Jurkat, Clone E6-1 (cell line): ENCODE data around the gene HYAL2.
"Not testable (repeated sequence)": the region's sequence is repeated elsewhere in the genome, so short reads cannot be mapped to it uniquely, and the experiment has no call there.

ENCODE experiments used
- DNase-seq: peaks from one replicate; pipeline ENCODE4 v3.0.0-alpha.2; 2011; ENCODE audit warnings: low read depth, low spot score
- H3K4me3 ChIP-seq: 2 replicates; pipeline ENCODE4 v1.5.1; 2011; ENCODE audit warnings: mild to moderate bottlenecking, low read length, control low read depth, moderate library complexity

HYAL2 gene

DNA sequence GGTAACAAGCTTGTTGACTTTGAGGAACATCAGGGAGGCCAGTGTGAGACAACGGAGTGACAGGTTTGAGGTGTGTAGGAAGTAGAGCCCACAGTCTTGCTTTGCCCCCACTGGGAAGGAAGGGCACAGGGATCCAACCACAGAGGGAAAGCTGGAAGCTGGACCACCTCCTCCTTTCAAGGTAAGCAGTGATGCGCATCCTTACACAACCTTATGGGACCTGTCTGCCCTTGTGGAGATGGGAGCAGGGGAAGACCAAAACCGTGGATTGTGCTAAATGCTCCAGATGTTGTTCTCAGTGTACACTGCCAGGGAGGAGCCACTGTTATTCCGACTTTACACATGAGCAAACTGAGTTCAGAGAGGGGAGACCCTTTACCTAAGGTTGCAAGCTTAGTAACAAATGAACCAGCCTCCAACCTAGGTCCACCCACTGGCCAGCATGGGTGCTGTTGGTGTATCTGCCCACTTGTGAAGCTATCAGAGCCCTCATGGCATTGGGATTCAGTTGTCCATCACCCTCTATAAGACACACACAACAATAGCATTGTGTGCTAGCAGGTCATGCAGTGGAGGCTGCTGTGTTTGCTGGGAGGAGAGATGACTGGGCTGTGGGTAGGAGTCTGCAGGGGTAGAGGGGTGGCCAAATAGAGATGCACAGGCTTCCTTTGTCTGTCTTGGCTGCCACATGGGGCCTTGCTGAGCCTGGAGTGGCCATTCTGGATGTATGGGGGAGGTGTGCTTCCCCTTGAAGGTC, 44.2 kb downstream of the HYAL2 start:
- no peak overlapping the region for H3K4me3 ChIP-seq
- DNase-seq = no peak

DNA sequence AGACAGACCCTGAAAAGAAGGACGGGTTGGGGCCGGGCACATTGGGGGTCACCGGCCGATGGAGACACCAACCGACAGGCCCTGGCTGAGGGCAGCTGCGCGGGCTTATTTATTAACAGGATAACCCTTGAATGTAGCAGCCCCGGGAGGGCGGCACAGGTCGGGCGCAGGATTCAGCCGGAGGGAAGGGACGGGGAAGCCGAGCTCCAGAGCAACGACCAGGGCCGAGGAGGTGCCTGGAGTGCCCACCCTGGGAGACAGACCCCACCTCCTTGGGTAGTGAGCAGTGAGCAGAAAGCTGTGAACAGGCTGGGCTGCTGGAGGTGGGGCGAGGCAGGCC, 45.8 kb downstream of the HYAL2 start:
- no peak for DNase-seq
- no peak overlapping the region for H3K4me3 ChIP-seq

GRCh38 chr3:50275996-50276761, 46.4 kb downstream of the HYAL2 start:
- no peak overlapping the region for H3K4me3 ChIP-seq
- DNase-seq = no peak

GRCh38 chr3:50275141-50275995, 47.2 kb downstream of the HYAL2 start:
- no peak overlapping the region for H3K4me3 ChIP-seq
- no peak for DNase-seq

DNA sequence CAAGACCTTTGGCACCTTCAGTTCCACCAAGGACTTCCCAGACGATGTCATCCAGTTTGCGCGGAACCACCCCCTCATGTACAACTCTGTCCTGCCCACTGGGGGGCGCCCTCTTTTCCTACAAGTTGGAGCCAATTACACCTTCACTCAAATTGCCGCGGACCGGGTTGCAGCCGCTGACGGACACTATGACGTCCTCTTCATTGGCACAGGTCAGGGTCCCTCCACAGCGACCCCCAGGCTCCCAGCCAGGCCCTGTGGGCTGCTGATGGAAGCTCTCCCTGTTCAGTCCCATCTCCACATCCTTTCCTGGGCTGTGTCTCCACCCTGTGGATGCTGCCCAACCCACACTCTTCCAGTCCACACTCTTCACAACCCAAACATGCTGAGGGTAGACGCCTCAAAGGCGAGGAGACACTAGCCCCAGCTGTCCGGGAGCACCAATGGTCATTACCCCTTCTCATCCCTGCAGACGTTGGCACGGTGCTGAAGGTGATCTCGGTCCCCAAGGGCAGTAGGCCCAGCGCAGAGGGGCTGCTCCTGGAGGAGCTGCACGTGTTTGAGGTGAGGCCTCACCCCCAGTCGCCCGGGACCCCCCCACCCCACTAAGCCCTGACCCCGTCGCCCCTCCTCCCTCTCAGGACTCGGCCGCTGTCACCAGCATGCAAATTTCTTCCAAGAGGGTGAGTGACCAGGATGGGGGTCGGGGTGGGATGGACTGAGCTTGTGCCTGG, 48.0 kb downstream of the HYAL2 start:
- H3K4me3 ChIP-seq = no peak overlapping the region

GRCh38 chr3:50273689-50274065, 48.9 kb downstream of the HYAL2 start:
- H3K4me3 ChIP-seq = no peak overlapping the region
- no peak for DNase-seq

More for the DNA sequence above, 48.0 kb downstream of the HYAL2 start:
- peak; percentile 55 for DNase-seq

GRCh38 chr3:50272911-50273688, 49.4 kb downstream of the HYAL2 start:
- DNase-seq = peak; percentile 41
- H3K4me3 ChIP-seq = no peak overlapping the region

- H3K4me3 ChIP-seq, DNase-seq: not testable (repeated sequence)
Observed at GRCh38 chr3:50272538-50272910, 50.0 kb downstream of the HYAL2 start.

GRCh38 chr3:50271314-50271936, 51.1 kb downstream of the HYAL2 start:
- no peak overlapping the region for H3K4me3 ChIP-seq
- DNase-seq = no peak

- no peak for DNase-seq
- no peak overlapping the region for H3K4me3 ChIP-seq
Observed at GRCh38 chr3:50270422-50271224, 51.9 kb downstream of the HYAL2 start.

- no peak for DNase-seq
- no peak overlapping the region for H3K4me3 ChIP-seq
Observed at GRCh38 chr3:50269977-50270413, 52.5 kb downstream of the HYAL2 start.

DNA sequence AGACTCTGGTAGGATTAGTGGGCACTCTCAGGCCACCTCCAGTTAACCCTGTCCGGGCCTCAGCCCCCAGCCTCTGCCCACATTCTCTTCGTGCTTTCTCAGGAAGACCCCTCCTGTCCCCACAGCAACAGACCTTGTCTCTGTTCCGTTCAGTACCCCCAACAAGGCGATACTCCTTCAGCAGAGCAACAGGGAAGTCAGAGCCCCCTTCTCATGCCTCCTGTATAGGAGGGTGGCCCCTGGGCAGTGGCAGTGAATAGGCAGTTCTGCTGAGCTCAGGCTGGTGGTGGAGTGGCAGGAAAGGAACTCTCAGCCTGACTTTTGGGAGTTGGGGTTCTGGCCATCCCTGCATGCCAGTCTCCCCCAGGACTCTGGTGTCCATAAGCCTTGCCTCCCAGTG, 53.1 kb downstream of the HYAL2 start:
- H3K4me3 ChIP-seq = no peak overlapping the region
- DNase-seq = no peak

DNA sequence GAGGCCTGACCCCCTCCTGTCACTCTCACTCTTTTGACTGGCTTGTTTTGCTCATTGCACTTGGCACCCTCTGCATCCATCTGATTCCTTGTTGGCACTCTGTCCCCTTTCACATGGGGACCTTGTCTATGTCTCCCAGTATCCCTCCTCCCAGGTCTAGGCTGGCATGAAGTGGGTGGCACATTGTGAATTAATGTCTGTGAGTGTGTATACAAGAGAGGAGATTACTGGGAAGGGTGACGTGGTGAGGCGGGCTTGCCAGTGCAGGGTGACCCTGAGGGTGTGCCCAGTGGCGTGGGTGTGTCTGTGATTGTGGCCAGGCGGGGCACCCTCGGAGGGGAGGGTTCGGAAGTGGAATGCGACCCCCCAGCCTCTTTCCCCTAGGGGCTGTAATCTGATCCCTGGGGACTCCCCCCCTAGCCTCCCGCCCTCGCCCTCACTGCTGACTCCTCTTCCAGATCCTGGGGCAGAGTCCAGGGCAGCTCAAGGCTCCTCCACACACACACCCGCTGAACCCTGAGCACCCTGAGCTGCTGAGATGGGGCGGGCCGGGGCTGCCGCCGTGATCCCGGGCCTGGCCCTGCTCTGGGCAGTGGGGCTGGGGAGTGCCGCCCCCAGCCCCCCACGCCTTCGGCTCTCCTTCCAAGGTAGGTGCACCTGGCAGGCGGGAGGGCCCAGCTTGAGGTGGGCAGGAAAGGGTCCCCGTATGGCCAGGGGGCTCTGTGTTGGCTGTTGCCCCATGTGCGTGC, 53.7 kb downstream of the HYAL2 start, which contains the start of gene SEMA3B:
SEMA3B (plus strand) TSS at position 445 of the 749 bp plus-strand sequence; CDS start at position 539, 94 bp downstream.
- no peak for DNase-seq
- no peak within 1 kb of the TSS for H3K4me3 ChIP-seq

DNA sequence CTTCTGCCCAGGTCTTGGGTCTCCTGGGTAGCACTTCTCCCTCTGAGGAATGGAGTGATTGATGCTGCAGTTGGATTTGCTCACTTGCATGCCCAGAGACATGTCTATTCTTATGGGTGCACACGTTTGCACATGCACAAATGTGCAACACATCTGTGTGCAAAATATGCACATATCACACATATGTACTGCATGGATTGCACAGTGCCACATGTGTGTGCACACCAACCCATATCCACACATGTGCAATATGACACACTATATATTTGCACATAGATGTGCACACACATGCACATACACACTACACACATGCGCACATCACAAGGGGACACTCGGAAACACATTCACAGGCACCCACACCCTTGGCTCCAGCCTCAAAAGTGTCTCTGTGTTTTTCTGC, 54.3 kb downstream of the HYAL2 start:
- DNase-seq = no peak

More for the DNA sequence above, 54.3 kb downstream of the HYAL2 start:
- no peak overlapping the region for H3K4me3 ChIP-seq
